GM19438 (cell line): ENCODE data around the gene SLC45A3.

Experiments used
- ATAC-seq: cut with Tn5 transposase; IDR thresholded peaks from one replicate; pipeline ENCODE4 v1.9.1; 2021; ENCODE audit warnings: low read depth; ENCODE audit not compliant: unreplicated experiment

Gene SLC45A3

DNA sequence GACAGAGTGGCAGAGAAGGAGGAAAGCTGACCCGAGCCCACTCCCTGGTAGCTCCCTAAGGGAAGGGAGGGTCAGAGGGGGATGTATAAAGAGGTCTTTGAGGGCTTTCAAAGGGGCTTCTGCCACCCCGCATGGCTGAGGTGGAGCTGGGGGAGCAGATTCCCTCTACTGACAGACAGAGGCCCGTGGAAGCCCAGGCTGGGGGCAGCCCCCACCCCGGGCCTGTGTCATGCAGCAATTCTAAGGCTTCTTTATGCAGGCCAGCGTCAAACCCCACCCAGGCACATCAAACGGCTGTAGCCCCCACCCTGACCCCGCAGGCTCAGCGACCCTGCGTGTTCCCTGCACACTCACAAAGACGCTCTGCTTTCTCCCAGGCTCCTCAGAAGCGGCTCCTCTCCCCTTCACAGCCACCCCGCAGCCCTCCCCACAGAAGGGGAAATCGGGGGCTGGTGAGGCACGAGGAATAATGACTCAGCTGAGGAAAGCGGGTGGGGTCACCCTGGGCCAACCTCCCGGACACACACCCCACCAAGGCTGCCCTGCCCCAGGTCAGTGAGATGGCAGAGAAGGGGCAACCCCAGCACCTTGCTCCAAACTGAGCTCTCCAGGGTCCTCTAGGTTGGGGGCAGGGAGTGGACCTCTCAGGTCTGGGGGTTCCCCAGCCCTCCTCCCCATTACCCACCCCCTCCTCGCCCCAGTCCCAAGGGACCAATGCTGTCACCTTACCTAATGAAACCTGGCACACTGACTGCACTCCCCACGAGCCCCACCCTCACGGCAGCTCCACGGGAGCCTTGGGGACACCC lies 10.8 kb downstream of the SLC45A3 start:
- ATAC-seq: no peak

DNA sequence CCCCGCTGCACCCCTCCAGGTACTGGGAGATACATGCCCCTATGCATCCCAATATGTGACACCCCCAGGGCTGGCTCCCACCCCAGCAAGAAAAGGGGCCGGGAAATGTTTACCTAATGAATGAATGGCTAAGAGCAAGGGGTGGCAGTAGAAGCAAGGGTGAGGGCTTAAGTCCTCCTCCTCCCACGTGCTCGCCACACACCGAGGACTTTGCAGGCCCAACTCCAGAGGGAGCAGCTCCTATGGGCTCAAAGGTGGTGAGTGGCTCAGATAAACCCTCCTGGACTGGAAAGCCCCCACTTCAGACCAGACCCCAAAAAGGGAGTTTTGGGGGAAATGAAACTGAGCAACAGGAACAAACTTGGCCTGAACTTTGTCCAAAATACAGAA lies 11.4 kb downstream of the SLC45A3 start:
- ATAC-seq: no peak

DNA sequence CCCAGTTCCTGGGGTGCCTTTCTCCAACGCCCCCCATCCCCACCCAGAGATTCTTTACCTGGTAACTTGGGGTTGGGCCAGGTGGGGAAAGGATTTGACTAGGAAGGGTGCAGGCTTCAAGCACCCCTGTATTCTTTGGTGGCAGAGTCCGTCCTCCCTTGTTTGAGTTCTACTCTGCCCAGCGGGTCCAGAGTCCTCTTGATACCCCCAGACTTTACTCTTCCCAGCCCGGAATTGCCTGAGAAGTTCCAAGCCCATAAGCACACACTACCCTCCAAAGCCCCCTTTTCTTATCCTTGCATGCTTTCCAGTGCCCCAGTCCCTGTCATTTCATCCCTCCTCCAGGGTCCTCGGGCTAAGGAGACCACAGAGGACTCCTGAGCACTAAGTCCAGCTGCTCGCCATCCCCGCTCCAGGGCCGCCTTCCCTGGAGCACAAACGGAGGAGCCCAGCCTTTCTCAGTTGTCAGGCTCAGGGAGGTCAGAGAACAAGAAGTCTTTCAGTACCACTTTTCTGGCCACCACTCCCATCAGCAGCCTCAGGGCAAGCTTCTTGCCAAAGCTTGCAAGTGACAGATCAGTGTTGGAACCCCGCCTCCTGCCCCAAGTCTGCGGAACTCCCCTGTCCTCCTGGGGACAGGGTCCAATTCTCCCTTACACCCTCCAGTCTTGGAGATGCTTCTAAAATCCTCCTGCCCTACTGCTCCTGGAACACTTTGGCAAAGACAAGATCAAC lies 12.2 kb downstream of the SLC45A3 start:
- ATAC-seq: no peak

DNA sequence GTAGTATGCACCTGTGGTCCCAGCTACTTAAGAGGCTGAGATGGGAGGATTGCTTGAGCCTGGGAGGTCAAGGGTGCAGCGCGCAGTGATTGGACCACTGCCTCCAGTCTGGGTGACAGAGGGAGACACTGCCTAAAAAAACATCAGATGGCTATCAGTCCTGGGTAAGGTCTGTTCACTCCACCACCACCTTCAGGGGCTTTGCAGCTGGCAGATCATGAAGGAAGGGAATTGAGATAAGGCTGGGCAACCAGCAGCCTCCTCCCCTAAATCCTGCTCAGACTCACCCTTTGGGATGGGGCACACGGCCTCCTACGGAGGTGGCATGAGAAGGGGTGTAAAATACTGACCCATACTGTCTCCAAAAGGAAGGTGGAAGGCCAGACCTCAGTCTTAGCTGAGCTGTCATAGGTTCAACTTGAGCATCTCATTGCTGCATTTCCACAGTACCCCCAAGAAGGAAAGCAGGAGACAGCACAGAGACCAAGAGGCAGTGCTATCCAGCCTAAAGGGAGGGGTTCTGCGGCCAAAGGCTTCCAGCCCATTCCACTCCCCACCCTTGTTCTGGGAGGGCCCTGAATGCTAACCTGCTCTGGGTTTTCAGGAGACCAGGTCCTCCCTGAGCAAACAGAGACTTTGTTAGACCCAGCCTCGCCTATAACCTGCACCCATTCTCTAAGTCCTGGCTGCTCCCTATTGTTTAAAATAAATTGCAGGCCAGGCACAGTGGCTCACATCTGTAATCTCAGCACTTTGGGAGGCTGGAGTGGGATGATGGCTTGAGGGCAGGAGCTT lies 13.7 kb downstream of the SLC45A3 start:
- ATAC-seq: no peak

DNA sequence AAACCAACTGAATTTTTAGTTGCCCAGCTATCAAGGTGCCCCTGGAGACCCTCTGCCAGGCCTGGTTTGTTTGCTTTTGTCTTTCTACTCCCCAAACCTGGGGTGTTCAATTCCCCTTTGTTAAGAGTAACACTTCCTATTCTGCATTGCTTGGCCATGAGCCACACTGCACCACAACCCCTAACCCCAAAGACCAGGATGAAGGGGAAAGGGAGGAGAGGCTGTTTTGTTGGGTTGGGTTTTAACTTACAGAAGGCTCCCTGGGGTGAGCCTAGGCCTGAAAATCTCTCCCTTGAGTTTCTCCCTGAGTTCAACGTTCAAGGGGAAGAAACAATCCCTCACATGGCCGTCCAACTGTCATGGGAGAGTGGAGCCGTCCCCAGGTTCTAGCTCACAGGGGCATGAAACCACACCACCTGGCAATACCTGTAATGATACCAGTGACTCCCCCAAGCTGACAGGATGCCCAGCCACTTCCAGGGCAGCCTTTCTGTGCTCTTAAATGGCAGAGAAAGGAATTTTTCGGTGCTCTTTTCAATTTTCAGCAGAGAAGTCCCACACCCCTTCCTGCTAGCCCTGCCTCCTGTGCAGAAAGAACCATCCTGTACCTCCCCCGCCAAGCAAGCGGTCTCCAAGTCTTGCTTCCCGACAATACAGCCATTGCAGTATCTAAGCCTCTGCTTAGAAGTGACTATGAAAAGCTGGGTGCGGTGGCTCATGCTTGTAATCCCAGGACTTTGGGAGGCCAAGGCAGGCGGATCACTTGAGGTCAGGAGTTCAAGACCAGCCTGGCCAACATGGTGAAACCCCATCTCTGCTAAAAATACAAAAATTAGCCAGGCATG lies 14.9 kb downstream of the SLC45A3 start:
- no peak for ATAC-seq

DNA sequence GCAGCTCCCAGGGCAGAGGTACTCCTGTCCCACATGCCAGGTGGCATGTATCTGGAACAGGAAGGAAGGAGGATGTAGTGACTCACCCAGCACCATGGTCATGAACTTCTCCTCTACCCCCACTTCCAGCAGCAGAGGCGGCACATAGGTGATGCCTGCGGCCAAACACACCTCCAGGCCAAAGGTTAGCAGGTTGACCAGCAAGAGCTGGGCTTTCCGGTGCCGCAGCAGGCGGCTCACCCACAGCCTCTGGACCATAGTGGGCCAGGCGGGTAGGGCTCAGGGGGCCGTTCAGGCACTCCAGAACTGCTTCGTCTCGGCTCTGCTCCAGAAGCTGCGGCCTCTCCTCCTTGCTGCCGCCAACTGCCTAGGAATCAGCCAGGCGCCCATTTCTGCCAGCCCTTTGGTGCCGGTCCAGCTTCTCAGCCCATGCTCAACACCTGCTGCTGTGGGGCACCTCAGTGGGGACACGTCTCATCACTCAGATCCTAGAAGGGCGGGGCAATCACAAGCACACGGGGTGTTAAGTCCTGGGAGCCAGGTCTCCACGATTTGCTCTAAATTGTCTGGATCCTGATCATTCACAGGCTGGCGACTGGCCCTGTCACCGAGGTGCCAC lies 15.8 kb downstream of the SLC45A3 start:
- ATAC-seq: no peak

DNA sequence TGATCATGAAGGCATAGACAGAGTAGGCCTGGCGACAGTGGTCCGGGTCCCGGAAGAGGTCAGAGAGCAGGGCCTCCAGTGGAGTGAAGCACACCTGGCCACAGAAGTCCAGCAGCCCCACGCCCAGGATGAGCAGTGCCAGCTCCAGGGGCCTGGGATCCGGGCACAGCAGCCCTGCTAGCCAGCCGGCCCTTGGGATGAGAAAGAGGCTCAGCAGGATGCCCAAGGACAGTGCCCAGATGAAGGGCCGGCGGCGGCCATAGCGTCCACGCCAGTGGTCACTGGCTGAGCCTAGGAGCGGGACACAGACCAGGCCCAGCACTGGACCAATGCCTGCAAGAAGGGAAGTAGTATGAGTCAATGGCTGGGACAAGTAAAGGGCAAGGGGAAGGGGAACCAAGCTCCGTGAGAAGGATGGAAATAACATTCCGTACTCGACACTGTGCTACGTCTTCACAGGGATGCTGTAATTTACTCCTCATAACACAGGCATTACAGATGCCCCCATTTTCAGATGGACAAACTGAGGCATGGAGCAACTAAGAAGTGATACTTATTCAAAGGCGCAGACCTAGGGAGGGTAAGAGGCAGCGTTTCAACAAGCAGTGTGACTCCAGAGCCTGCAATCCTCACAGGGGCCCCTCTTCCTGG lies 16.9 kb downstream of the SLC45A3 start:
- no peak for ATAC-seq

DNA sequence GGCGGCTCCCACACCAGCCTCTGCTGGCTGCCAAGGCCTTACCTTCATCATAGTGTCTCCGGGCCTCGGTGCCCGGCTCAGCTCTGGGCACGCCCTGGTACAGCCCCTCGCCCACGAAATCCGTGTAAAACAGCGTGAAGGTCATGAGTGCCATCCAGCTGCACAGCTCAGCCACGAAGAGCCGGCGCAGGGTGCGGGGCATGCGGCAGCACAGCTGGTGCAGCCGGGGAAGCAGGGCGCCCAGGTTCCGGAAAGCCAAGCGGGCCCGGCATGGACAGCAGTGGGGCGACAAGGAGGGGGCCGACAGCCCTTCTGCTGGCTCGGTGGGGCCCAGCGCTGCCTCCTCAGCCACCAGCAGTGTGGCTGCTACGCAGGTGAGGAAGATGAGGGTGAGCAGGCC lies 17.5 kb downstream of the SLC45A3 start:
- no peak for ATAC-seq

DNA sequence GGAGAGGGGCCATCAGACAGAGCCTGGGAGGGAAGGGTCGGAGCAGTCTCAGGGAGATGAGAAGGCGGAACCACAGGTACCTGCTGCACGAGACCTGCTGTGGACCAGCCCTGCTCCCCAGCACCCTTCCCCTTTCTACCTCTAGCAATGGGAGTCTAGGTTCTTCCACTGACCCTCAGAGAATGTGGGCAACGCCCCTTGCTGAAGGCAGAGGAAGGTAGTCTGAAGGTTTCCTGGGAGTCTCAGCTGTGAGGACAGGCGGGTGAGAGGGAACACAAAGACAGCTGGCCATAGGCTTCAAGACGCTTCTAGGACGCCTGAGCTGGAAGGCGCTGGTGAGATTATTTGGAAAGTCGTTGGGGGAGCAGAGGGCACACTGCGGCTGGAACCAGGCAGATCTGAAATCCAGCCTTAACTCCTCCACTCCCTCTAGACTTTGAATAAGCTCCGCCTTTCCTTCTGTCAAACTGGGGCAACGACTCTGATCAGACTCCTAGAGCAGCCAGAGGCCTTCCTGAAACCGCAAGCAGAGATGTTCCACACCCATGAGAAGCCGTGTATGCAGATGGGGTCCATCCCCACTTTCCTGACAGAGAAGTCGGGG lies 18.1 kb downstream of the SLC45A3 start:
- no peak for ATAC-seq

DNA sequence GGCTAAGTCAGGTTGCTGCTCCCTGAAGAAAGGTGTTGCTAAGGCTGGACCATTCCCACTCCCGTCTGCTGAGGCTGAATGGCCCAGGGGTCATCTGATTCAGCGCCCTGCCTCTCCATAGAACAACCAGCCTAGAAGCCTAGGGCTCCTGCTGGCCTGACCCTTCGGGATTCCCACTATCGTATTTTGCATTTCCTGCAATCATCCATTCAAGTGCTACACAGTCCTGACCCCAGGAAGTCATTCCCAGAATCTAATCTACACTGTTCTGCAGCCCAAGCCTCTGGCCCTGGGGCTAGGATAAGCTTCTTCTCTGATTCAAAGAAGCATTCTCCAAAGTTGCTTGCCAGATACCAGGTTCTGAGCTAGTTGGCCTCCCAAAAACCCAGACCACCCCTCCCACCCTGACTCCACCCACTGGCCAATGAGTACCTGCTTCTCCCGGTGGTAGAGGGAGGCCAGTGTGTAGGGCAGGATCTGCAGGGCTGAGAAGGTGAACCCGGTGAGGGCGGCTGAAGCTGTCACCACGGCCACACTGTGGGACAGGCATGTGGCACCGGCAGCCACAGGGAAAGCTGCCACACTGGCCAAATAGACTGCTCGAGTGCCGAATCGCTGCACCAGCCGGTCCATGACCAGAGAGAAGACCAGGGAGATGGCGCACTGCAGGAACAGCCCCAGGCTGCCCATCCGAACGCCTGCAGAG lies 18.7 kb downstream of the SLC45A3 start:
- ATAC-seq: no peak

DNA sequence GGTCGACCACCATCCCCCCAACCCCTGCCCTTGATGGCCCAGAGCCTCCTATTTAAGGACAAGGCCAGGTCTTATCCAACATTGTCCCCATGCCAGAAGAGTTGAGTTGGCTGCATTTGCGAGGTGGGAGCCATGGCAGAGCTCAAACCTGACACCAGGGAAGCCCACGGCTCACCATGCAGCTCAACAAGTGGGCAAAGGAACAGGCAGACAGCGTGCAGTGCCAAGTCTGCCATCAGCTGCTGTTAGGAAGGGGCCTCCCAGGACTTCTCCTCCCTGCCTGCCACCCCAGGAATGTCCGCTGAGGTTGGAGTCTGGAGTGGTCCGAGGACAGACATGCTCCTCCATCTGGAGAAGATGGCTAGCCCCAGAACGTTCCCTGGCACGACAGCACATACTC lies 19.9 kb downstream of the SLC45A3 start:
- ATAC-seq: no peak

DNA sequence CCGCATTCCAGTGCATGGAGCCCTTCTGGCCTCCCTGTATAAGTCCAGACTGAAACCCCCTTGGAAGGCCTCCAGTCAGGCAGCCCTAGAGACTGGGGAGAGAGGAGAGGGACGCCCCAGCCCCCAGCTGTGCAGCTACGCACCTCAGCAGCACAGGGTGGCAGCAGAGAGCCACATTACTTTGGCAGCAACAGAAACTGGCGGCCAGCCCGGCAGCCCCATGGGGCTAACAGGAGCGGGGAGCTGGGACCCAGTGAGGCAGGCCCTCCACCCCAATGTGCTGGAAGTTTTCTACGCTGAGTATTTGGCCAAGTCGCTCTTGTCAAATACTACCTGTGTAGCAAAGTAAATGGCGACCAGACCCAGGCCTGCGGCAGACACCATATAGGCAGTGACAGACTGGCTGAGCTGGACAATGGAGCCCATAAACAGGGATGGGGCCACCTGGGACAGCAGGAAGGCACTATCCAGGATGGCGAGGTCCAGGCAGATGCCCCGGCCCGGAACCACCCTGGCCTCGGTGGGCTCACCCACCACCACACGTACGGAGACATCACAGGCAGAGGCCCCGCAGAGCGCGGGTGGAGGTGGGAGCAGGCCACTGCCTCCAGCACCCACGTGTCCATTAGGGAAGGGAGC lies 21.2 kb downstream of the SLC45A3 start:
- peak; percentile 60 for ATAC-seq

DNA sequence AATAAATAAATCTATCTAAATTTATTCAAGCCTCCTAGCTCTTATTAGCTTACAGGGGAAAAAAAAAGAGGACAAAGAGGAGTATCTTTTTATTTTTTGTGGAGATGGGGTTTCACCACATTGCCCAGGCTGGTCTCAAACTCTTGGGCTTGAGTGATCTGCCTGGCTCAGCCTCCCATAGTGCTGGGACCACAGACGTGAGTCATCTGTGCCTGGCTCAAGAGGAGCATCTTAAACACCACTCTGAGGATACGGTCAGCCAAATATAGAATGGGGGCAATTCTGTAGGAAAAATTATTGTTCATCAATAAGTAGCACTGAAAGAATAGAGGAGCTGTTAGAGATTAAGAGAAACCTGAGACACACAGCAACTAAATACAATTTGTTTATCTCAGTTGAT lies 24.1 kb downstream of the SLC45A3 start:
- no peak for ATAC-seq

DNA sequence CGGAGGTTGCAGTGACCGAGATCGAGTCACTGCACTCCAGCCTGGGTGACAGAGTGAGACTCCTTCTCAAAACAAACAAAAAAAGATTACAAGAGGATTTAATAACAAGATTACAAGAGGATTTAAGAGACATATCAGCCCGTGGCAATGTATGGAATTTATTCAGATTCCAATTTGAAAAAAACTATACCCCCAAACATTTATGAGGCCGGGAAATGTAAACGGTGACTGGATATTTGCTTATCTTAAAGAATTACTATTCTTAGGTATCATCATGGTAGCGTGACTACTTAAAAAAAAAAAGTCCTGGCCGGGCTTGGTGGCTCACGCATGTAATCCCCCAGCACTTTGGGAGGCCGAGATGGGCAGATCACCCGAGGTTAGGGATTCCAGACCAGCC lies 27.3 kb downstream of the SLC45A3 start:
- no peak for ATAC-seq

DNA sequence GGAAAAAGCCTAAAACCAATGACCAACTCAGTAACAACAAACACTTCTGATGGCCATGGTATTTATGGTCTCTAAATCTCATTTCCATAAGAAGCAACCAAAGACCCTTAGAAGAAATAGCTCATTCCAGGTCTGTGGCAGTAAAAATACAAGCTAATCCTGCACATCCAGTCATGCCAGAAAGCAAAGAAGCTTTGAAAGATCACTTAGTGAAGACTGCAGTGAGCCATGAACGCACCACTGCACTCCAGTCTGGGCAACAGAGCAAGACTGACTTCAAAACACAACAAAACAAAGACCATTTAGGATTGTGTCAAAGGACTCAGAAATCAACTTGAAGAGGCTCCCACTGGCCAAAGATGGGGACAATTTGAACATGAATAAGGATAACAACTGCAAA lies 30.1 kb downstream of the SLC45A3 start:
- ATAC-seq: no peak

DNA sequence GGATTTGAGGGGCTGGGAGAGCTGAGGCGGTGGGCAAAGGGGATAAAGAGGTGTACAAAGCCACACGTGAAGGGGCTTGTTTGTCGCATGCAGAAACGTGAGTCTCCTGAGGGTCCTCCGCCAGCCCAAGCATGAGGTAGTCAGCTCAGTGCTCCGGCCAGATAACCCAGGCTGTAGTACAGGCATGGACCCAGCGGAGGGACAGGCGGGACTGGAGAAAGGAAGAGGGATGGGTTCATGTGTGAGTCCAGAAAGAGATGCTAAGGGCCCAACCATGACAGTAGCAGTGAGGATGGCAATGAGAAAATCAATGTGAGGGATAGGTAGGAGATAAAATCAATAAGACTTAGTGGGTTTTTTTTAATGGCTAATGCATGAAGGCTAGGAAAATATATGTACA lies 34.8 kb downstream of the SLC45A3 start:
- no peak for ATAC-seq

DNA sequence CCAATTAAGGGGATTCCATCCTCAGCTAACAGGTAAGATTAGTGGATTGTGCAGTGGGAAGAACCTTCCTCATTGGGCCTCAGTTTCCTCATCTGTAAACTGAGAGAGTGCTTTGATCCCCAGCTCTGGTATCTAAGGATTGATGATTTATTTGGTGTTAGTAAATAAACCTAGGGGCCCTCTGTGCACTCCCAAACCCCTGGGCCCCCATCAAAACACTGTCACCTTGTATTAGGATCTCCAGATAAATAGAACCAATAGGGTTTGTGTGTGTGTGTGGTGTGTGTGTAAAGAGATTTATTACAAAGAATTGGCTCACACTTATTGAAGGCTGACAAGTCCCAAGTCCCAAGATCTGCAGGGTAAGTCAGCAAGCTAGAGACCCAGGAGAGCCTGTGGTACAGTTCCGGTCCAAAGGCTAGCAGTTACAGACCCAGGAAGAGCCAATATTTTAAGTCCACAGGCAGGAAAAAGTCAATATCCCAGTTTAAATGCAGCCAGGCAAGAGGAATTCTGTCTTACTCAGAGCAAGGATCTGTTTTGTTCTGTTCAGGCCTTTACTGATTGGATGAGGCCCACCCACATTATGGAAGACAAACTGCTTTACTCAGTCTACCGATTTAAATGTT lies 37.5 kb downstream of the SLC45A3 start:
- no peak for ATAC-seq

DNA sequence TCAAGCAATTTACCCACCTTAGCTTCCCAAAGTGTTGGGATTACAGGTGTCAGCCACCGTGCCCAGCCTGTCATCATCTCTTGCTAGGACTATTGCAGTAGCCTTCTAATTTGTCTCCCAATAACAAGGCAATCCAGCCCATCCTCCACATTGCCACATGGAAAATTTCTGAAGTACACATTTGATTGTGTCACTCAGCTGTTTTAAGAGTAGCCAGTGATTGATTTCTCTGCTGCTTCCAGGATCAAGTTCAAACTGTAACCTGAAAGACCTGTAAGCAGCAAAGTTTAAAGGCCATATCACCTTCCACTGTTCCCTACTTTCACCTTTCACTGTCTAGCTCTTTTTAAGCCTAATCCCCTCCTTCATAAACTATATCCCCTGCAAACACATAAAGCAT lies 40.7 kb downstream of the SLC45A3 start:
- no peak for ATAC-seq
